BJ (cell line): Measurements from ENCODE around the gene PLEKHO2. TPM values are rescaled to one million over a fixed set of nuclear protein-coding genes. Genes with fewer than 3 reads are reported as not detected.

Experiments used
- CTCF ChIA-PET: fragments of 350-600 bp; formaldehyde crosslinking; extraction: SDS; loops from one replicate; lab custom pipeline; 2021; ENCODE audit warnings: antibody characterized with exemption, inconsistent platforms; lab: Yijun Ruan, JAX
- POLR2A ChIA-PET: fragments of 300-600 bp; sonication (Branson Sonifier 250); formaldehyde crosslinking; extraction: SDS; loops from one replicate; lab custom pipeline; 2021; ENCODE audit warnings: antibody characterized with exemption; lab: Charles Lee
- DNase-seq: peaks from one replicate; pipeline ENCODE4 v3.0.0-alpha.2; 2011; ENCODE audit warnings: low read depth
- H3K27me3 ChIP-seq: 2 replicates; pipeline ENCODE4 v1.6.0; 2011; ENCODE audit warnings: low read length; ENCODE audit not compliant: control insufficient read depth, insufficient read depth
- H3K36me3 ChIP-seq: 2 replicates; pipeline ENCODE4 v1.5.1; 2011; ENCODE audit warnings: low read length; ENCODE audit not compliant: control insufficient read depth, insufficient read depth
- H3K4me3 ChIP-seq: 2 replicates; pipeline ENCODE4 v1.5.1; 2011; ENCODE audit warnings: low read depth, mild to moderate bottlenecking, control low read depth, low read length
- polyA plus RNA-seq: library from polyadenylated mRNA; depleted of rRNA; stranded (reverse); fragments of >200 nt; gene quantifications from 2 replicates; pipeline ENCODE4 v1.2.3, GENCODE V29; 2011
- TF ChIP-seq, protein P1 (sequence below): IDR thresholded peaks from 2 replicates; pipeline ENCODE4 v1.5.1; 2011; ENCODE audit warnings: low read depth, mild to moderate bottlenecking, control low read depth, inconsistent platforms, low read length, moderate library complexity; ENCODE audit not compliant: insufficient read depth

Gene PLEKHO2
- polyA plus RNA-seq, 1 experiment, result 33.6 TPM

DNA sequence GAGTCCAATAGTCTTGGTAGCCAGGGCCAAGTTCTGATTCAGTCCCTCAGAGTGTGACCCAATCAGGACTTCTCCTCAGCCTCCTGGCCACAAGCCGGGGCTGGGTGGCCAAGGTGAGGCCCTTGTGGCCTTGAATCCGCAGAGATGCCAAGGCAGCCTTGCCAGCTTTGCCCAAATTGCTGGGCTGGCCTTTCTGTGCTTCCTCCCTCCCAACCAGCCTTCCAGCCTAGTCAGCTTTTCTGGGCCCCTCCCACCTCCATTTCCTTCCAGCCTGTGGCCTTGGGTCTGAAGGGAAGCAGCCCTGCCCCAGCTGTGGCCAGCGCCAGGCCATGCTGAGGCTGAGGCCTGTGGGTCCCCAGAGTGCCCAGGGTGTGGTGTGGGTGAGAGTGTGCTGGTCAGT, 35.7 kb downstream of the PLEKHO2 start:
- no peak for DNase-seq
- ChIA-PET POLR2A (interaction anchor here (0.7 kb wide), 1 partner anchor 52 kb away, joined by 3 read pairs; the partner anchor contains the start of gene PIF1), CTCF (no interaction called here)

DNA sequence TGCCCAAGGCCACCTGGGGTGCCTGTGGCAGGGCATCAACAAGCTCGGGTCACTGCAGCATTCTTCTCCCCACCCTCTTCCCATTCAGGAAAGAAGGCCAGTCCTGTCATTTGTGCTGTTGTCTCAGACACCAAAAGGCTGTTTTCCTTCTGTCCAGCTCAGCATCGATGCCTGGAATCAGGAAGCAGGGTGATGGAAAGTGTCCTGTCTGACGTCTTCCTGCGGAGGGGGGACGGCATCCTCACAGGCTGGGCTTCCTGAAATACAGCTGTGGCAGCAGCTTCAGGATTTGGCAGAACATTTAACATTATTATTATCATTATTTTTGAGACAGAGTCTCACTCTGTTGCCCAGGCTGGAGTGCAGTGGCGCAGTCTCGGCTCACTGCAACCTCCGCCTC, 37.0 kb downstream of the PLEKHO2 start:
- TF ChIP-seq, protein P1, sequence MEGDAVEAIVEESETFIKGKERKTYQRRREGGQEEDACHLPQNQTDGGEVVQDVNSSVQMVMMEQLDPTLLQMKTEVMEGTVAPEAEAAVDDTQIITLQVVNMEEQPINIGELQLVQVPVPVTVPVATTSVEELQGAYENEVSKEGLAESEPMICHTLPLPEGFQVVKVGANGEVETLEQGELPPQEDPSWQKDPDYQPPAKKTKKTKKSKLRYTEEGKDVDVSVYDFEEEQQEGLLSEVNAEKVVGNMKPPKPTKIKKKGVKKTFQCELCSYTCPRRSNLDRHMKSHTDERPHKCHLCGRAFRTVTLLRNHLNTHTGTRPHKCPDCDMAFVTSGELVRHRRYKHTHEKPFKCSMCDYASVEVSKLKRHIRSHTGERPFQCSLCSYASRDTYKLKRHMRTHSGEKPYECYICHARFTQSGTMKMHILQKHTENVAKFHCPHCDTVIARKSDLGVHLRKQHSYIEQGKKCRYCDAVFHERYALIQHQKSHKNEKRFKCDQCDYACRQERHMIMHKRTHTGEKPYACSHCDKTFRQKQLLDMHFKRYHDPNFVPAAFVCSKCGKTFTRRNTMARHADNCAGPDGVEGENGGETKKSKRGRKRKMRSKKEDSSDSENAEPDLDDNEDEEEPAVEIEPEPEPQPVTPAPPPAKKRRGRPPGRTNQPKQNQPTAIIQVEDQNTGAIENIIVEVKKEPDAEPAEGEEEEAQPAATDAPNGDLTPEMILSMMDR, result no peak
- no peak overlapping the region for H3K4me3 ChIP-seq

More for the DNA sequence above, 35.7 kb downstream of the PLEKHO2 start:
- no peak overlapping the region for H3K4me3 ChIP-seq
- TF ChIP-seq, protein P1, result no peak
- no peaks in the 10 kb centered on the region for H3K36me3 ChIP-seq
- no peaks in the 10 kb centered on the region for H3K27me3 ChIP-seq

DNA sequence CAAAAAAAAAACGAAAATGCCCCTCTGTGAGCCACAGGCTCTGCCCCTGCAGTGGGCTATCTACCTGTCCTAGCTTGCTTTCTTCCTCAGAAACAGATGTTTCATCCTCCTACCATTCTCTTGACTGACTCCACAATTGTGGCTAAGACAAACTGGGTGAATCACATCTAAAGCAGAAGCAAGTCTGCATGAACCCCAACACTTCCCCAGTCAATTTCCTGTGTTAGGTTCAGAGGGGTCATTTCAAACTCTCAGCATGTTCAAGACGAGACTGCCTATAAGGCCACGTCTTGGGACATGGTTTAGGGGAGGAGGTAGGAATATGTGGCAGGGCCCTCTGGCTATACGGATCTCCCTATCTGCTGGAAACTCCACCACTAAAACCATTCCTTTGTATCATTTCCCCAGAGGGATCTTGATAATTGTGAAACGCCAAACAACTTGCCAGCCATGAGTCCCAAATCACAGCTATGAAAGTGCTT, 41.4 kb downstream of the PLEKHO2 start:
- CTCF ChIA-PET, result no interaction called here
- Histone ChIP-seq H3K4me3 (no peak overlapping the region), H3K36me3 (no peaks in the 10 kb centered on the region), H3K27me3 (no peaks in the 10 kb centered on the region)
- POLR2A ChIA-PET, result no interaction called here
- TF ChIP-seq, protein P1, result no peak
- DNase-seq, result no peak

More for the DNA sequence above, 37.0 kb downstream of the PLEKHO2 start:
- ChIA-PET POLR2A (no interaction called here), CTCF (interaction anchor here (1.6 kb wide), 1 partner anchor 22 kb away, joined by 3 read pairs; no protein-coding TSS in a partner anchor)
- DNase-seq, result no peak
- Histone ChIP-seq H3K36me3 (no peaks in the 10 kb centered on the region), H3K27me3 (no peaks in the 10 kb centered on the region)

DNA sequence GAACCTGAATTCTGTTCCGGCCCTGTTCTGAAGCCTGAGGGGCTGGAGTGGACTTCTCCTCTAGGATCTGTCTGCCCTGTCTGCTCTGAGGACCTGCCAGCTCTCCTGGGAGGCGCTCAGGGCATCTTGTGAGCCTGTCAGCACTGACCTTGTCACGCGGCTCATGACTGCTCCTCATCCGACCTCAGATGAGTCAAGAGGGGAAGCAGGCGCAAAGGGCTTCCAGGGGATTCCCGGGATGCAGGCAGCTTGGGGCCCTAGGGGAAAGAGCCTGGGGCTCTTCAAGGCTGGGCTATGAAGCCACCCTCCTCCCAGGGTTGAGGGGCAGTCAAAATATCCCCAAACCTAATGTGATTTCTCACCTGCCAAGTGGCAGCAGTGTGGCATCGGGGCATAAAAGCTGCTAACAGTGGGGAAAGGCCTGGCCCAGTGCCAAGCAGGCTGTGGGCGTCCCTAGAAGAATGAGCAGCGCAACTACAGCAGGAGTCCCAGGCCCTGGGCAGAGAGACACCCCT, 42.3 kb downstream of the PLEKHO2 start:
- no peaks in the 10 kb centered on the region for H3K36me3 ChIP-seq
- CTCF ChIA-PET, result no interaction called here
- TF ChIP-seq, protein P1, result no peak
- H3K27me3 ChIP-seq, result no peaks in the 10 kb centered on the region
- POLR2A ChIA-PET, result no interaction called here
- H3K4me3 ChIP-seq, result no peak overlapping the region
- peak; percentile 50 for DNase-seq

DNA sequence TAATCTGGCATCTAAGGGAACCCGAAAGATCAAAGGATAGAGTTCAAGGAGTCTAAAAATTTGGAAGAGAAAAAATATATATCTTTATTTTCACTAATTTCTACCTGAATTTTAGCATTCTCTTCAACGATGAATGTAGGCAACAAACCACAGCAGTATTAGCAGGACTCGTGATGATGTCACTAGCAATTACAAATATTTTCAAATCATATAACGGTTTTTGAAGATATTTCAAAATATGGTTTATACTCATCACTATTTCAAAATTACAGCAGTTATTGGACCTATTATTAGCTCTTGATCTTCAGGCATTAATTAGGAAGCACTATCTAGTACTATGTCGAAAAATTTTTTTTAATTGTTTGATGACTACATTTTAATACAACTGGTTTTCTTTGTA, 43.0 kb downstream of the PLEKHO2 start:
- H3K4me3 ChIP-seq, result no peak overlapping the region
- ChIA-PET CTCF (no interaction called here), POLR2A (no interaction called here)
- no peaks in the 10 kb centered on the region for H3K27me3 ChIP-seq
- no peaks in the 10 kb centered on the region for H3K36me3 ChIP-seq
- TF ChIP-seq, protein P1, result no peak
- DNase-seq, result no peak
